Activated gamma-delta T cell treated with Interleukin-2 at 50 U/mL for 16 hours (primary cell): ENCODE measurements around the gene TEX53.

Source experiments
- DNase-seq: peaks from one replicate; pipeline ENCODE4 v3.0.0-alpha.2; 2020

Gene TEX53

DNA sequence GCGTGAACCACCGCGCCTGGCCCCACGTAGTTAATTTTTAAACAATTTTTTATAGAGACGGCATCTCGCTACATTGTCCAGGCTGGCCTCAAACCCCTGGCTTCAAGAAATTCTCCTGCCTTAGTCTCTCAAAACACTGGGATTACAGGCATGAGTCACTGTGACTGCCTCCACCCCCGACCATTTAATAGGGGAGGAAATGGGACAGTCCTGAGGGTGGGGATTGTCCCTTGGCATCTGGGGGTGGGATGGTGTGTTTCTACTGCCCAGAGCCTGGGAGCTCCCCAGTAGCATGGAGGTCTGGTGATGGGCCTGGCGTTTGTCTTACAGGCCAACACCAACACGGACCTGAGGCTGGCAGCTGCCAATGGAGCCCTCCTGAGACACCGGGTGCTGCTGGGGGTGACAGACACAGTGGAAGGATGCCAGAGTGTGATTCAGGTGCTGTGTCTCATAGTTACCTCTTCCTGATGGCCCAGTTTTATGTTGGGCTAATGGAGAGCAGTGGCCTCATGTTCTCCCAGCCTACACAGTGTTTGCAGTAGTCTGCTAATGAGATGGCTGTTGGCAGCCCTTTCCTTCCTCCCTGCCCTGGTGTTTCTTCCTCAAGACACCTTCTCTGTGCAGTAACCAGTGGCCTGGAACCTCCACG is 24.0 kb downstream of the TEX53 start:
- no peak for DNase-seq

DNA sequence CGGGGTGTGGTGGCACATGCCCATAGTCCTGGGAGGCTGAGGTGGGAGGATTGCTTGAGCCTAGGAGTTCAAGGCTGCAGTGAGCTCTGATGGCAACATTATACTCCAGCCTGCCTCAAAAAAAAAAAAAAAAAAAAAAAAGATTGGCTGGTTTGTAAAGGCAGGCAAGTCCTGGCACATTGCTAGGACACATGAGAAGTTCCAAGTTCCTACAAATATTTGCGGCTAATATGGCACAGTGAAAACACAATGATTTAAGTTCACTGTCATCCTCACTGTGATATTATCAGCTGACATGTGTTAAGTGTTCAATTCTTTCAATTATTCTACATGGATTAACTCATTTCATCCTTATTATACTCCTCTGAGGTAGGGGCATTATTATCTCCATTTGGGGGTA is 26.4 kb downstream of the TEX53 start:
- DNase-seq, result no peak

DNA sequence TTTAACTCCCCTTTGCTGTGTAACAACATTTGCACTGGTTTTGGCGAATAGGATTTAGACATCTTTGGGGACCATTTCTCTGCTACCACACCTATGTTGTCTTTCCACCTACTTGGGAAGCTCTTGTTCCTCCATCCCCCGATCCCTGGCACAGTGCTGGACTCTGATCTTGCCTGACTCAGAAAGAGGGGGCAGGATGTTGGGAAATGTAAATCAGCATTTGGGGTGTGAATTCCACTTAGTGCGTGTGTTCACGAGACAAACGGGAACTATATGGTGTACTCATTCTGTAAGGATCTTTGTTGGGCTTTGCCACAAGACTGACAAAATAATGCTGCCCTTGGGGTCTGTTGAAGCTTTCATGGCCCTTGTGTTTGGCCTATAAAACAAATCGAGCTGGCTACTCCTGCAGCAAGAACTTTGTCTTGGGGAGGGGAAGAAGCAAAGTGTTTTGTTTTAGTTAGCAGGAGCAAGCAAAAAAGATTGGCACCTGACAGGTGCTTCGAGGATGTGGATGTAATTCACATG is 28.0 kb downstream of the TEX53 start:
- no peak for DNase-seq

DNA sequence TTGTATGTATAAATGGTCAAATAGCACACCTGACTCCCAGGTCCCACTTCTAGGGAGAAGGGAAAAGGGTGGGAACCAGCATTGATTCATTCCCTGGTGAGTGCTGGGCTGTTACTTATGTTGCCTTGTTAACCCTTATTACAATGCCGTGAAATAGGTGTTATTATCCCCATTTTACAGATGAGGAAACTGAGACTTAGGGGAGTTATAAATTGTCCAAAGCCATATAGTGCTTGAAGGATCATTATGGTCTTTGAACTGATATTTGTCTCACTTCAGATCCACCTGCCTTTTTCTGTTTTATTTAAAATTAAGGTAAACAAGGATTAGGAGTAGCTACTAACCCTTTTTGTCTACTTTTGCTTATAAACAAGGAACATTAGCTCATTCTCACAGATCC is 30.1 kb downstream of the TEX53 start:
- no peak for DNase-seq

DNA sequence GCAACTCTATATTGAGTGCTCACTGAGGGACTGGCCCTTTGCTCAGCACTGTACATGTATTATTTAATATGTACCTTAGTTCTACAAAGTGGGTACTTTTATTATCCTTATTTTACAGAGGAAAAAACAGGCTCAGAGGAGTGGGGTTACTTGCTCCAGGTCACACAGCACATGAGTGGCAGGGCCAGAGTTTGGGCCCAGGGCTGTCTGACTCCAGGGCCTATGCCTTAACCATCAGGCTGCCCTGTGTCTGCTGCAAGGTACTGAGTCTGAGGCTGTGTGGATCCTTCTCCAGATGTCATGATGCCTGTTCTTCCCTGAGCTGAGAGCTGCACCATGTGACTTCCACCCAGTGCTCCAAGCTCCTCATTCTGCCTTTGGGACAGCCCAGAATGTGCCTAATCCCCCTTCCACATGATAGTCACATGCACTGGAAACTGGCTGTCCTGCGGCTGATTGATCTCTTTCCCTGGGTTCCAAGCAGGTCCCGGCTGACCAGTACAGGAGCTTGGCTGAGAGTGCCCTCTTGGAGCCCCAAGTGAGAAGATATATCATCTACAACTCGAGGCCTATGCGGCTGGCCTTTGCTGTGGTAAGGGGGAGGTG is 31.1 kb downstream of the TEX53 start:
- no peak for DNase-seq

DNA sequence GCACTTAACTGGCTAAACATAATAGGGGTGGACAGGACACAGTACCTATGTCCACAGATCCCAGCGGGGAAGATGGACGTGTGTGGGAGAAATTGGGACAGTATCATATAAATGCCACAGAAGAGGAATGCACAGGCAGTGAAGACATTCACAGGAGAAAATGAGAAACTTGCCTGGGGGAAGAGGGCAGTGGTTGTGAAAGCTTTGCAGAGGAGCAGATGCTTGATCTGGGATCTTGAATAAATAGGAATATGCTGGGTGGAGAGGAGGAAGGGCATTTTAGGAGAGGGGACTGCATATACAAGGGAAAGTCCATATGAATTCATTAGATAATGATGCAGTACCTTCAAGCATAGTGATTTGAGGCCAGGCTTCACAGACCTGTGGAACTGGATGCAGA is 32.9 kb downstream of the TEX53 start:
- DNase-seq, result no peak

DNA sequence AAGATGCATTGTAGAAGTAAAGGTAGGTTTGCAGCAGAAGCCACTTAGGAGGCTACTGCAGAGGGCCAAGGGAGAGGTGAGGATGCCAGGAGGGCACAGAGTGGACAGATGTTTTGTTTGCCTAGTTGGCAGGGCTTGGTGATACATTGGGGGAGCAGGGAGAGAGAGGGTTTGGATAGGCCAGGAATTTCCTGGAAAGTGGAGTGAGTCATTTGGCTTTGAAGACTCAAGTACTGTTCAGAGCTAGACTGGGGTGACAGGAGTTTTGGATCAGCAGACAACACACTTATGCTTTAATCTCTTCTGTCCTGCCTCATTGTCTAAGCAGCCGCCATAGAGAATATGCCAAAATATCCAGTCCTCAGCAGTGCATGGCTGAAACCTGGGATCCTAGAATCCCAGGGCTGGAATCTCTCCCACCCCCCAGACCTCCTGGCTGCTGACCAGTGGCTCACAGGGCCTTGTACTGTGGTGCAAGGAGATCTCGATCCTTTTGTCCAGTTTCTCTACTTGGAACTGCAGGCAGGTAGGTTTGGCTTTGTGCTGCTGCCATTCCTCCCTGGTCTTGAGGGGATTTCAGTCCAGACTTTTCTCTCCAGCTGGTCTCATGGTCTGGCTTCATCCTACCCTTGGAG is 35.5 kb downstream of the TEX53 start:
- no peak for DNase-seq

DNA sequence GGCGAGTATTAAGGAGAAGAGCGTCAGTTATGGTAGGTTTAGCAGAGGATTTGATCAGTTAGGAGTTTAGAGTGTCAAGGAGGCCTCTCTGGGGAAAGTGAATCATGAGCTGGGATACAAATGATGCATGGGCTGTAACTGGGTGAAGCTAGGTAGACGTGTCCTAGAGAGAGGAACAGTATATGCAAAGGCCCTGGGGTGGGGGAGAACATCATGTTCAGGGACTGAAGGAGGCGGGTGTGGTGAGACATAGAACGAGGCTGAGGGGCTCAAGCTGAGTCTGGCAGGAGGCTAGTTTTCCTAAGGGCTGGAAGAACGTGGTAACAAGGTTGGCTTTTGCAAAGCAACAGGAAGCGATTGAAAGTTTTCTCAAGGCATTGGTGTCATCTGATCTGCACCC is 36.0 kb downstream of the TEX53 start:
- DNase-seq, result no peak

DNA sequence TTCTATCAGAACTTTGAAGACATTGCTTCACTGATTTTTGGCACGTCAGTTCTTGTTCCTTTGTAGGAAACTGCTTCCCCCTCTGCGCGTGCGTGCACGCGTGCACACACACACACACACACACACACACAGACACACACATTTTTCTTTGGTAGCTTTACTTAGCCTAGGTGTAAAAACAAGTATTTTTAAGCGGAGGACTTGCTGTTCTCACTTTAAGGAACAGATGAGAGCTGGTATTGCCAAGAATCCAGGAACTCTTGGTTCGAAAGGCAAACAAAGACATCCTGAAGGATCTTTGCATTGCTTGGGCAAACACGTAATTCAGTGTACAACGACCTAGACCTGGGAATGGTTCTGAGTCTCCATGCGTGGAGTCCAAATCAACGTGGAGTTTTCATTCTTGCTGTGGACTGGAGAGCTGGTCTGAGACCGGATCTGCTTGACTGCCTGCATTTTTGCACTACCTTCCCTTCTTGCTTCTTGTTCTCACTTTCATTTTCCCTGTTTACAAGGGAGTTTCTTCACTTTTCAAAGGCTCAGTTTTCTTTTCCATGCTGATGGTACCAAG is 38.3 kb downstream of the TEX53 start:
- no peak for DNase-seq

DNA sequence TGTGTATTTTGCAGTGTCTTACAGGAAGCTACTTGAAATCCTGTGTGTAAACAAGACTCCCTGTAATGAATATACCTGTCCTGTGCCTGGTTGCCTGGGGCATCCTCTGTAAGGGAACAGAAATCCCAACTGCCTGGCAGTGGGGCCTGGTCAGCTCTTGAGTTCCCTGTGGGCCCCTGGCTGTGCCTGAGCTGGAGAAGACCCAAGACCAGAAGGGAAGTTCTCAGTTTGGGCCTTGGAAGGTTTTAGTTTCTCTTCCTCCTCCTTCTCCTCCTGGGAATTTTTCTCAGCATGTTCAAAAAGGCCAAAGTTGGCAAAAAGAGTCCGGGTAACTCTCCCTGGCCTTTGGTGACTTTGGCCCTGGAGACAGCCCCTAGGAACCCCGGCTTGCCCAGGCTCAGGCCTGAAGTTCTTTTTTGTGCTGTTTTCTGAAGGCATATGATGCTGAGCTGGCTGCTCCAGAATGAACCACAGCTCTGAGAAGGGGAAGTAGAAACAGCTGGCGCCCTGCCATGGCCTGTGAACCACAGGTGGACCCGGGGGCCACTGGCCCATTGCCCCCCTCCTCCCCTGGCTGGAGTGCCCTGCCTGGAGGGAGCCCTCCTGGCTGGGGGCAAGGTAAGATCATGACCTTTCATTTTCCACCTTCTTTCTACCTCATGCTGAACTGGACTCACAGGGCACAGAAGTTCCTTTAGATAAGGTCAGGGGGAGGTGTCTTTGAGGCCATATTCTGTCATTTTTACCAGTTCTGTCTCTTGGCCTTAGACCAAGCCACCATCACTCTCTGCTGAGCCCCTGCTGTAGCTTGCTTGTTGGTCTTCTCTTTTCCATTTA is 40.7 kb downstream of the TEX53 start:
- DNase-seq, result no peak

DNA sequence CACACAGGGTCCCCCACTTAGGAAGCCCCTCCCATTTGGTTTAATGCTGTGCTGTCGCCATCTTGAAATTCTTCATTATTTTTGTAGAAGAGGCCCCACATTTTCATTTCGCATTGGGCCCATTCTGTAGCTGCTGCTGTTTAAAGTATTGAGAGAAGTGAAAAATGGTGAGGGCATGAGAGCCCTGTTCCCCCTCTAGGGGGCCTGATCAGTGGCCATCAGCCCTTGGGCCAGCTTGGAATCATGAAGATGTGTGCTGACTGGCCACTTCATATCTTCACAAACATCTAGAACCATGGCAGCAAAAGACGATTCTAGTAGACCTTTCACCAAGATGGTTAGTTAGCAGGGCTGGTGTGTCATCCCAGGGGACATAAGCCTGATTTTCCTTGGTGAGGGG is 43.2 kb downstream of the TEX53 start:
- DNase-seq, result no peak

DNA sequence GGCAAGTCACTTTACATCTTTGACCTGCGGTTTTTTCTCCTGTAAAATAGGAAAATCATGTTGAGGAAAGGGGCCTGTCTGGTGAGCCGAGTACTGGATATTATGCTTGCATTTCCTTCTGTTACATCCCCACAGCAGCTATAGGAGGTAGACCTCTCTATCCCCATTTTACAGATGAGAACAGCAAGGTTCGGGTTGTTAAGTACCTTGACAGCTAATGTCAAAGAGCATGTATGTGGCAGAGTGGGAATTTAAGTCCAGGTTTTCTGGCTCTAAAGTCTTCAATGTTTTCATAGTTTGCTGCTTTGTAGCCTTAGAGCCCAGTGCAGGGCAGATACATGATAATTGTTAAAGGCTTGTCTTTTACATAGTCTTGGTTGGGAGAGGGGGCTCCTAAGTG is 43.7 kb downstream of the TEX53 start:
- DNase-seq, result no peak

DNA sequence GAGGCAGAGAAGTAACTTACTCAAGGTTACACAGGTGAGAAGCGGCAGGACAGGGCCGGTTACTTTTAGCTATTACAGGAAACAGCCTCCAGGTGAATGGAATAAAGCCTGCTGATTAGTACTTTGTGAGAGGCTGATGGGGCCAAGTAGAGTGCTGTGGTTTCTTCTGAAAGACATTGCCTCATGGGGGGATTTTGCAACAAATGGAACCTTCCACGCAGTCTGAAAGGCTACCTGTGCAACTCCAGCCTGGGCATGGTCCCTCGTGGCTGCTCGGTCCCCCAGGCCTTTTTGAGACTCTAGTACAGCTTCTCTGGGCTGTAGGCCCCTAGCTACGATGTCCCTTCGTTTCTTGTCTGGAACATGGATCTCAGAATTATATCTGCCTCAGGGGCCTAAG is 44.5 kb downstream of the TEX53 start:
- DNase-seq, result no peak

DNA sequence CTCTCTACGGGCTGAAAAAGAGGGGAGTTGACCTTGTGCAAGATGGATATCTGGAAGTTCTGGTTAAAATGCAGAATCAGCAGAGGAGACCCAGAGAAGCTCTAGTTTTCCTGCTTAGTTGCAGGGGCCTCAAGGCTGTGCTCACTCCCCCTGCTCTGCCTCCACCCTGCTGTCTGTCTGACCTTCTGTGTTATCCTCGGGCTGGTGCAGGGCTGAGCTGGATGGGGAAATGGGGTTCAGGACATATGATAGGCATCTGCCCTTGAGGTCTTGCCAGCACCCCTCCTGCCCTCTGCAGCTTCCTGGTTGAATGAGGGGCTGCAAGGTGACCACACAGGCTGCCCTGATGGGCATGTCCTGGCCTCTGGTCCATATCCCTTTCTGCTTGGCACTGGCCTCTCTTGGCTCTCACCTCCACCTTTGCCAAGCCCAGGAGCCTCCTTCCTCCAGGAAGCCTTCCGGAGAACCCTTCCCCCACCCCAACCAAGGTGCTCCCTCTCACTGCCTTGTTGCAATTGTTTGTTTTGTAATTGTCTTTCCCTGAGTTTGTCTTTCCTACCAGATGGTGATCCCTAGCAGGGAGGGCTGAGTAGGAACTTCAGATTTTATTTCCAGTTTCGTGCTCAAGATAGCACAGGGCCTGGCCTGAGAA is 45.2 kb downstream of the TEX53 start:
- no peak for DNase-seq

DNA sequence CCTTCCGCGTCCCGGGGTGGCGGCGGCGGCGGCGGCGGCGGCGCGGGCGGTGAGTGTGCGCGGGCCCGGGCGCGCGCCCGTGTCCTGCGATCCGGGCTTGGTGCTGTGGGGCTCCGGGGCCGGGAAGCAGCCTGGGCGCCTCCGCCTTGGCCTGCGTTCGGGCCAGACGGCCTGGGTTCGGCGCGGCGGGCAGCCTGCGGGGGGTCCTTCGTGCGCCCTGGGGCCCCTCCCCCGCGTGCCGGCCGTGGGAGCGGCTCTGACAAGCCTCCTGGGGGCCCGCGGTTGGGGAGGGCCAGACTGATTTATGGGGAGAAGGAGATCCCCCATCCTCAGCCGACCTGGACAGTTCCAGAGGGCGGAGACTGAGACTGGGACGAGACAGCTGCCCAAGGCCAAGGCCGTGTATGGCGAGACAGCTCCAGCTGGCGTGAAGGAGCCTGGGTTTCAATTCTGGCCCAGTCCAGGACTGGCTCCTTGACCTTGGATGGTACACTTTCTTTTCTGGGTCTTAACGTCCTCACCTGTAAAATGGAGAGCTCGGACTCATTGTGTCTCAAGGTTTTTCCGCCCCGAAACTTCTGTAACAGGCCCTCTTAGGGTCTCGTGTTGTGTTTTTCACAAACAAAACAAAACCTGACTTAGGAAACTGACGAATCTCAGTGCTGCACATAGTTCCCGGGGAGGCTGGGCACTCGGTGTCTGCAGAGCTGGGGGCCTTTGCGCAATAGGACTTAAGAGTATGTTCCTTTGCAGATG is 45.9 kb downstream of the TEX53 start:
- DNase-seq, result peak; percentile 19

DNA sequence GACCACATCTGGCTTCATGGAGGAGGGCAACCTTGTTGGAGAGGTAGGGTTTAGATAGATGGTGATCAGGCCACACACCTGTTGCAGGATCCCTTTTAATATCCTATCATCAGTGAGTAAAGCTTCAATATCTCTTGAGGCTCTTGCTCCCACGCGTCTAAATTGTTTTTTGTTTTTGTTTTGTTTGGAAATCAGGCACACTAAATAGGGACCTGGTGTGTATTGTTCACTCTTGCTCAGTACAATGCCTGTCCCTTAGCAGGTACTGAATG is 49.1 kb downstream of the TEX53 start:
- DNase-seq, result no peak

DNA sequence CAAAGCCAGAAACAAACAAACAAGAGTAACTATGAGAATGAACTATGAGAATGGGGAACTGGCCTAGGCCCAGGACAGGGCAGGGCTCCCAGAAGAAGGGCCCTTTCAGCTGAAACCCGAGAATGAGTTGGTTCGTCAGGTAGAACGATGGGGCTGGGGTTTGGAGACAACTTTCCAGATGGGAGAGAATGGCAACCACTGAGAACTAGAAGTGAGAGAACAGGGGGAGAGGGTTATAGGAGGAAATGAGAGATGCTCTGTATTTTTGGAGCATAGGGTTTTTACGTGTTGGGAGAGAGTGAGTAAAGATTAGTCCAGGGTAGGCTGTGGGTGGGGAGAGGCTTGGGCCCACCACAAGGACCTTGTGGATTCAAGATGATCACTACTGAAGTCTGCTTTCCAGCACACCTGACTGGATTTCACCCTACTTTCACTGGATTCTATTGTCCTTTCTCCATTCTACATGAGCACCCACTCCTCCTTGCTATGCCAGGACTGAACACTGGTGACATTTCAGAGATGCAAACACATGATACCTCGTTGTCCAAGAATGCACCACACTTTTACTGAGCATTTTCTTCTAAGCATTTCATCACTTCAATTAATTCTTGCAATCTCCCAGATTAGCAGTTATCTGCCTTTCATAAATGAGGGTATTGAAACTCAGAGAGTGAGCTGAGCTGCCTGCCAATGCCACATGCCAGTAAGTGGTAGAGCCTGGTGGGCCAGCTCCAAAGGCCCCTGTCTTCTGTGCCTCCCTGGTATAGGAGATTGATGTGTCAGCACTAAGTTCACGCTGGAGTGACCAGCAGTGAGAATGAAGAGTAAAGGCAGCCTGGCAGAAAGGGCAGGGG is 49.7 kb downstream of the TEX53 start:
- DNase-seq, result no peak

DNA sequence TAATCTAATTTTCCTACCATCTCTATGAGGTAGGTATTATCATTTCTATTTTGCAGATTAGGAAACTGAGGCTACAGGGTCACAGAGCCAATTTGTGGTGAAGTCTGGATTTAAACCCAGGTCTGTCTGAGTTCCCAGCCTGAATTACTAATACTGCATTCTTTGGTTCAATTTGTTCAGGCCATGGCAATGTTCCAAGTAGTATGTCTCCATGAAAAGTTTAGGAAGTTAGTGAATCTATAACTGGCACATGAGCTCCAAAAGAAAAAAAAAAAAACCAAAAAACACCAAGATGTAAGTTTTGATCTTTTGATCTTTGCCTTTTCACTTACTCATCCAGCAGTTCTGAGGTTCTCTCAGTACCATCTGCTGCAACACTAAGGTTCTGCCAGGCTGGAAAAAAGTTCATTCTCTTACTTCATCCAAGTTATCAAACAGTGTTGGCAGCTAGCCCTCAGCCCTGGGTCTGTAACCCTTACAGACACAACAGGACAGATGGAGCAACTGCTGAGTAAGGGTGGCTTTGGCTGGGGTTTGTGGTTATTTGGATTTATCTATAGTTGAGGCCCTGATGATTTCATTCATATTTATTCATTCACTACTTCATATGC is 50.9 kb downstream of the TEX53 start:
- DNase-seq, result no peak
